ENCODE measurements around the gene COL23A1.

Gene COL23A1

DNA sequence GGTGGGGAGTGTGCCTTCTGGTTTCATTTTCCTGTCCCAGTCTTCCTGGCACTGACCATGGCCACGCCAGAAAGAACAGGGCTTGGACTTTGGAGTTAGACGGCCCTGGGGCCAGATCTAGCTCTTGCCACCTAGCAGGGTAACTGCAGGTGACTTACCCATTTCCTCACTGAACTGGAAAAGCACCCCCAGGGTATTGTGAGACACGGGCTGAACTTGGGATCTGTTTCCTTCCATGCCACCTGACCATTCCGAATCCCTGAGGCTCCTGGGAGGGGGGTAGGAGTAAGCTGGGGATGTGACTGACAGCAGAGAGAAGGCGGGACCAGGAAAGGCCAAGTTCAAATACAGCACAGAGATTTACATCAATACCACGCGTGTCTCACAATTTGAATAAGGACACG lies 376.4 kb downstream of the COL23A1 start:
- DNase-seq: no peak

DNA sequence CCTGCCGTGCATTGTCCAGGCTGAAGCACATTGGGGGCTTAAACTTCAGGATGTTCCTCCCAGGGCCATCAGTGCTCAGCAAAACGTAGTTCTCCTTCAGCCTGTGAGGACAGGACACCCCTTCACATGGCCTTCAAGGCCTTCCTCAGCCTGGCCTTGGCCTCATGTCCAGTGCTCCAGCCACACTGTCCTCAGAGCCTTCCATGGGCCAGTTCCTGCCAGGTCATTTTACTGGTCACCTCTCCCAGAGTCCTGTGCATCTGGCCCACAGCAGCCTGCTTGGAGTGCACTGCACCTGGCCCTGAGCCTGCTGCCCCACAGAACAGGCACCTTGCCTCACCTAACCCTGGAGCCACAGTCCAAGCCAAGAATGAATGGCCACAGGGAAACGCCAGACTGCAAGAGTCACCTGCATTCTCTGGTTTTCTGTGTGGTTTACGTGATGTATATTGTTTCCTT lies 377.2 kb downstream of the COL23A1 start:
- no peak for DNase-seq

DNA sequence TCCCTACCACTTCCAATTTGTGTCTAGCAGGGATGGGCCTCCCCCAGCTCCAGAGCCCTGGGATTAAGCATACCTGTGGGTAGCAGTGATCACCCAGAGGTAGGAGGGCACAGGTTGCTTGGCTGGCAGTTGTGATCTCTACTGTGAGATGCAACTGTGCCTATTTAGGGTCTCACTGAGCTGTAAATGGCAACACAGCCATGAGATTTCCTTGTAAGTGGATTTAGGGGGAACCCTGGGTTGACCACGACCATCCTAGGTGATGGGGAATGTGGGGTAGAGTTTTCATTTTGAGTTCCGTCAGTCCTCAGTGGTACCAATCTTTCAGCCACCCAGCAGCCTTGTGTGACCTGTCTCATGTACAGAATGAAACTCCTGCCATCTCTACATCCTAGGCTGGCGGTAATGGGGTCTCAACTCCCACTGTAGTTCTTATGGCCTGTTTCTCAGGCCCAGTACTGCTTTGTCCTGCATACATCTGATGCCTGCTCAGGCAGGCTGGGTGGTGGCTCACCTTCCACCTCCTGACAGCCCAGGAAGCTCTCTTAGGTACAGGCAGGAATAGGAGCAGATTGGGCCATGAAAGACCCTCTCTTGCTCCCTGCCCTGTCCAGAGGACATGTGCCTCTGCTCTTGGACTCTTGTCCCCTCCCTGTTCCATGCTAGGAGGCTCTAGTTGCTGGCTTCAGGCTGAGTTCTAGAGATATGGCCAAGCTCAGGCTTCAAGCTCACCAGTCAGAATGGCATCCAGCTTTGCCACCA lies 377.8 kb downstream of the COL23A1 start:
- DNase-seq: no peak

DNA sequence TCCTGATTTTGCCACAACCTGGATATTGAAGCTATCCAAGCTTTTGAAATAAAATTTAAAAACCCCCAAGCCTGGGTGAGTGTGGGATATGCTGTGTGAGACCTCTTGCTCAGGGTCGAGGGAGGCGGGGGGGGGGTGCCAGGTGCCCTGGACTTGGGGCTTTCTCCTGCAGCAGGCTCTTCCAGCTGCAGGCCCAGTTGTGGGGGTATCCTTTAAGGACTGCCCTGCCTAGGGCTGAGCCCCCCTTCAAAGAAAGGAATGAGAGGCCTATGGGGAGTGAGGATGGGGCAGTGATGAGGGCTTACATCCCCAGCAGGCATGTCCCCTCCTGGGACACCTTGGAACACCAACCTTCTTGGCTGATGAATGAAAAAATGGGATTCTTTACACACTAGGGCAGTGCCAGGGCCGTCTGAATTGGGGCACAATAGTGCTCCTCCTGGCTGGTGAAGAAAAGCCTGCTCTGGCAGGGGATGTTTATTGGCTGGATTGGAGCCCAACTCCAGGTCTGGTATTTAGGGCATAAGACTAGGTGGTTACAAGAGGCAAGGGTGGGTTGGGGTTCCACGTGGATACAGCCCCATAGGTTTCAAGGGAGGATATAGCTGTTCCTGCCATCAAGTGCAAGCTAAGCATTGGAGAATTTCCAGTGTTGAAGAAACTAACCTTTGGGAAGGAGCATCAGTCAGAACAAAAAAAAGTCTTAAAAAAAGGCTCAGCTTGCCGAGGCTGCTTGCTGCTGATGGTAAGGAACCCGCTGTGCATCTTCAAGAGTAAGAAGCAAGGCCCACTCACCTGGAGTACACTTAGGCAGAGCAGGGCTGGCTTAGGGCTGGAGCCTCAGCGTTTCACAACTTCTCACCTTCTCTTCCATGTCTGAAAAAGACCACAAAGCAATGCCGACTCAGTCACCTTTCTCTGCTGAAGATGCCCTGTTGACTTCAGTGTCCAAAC lies 378.8 kb downstream of the COL23A1 start:
- no peak for DNase-seq

DNA sequence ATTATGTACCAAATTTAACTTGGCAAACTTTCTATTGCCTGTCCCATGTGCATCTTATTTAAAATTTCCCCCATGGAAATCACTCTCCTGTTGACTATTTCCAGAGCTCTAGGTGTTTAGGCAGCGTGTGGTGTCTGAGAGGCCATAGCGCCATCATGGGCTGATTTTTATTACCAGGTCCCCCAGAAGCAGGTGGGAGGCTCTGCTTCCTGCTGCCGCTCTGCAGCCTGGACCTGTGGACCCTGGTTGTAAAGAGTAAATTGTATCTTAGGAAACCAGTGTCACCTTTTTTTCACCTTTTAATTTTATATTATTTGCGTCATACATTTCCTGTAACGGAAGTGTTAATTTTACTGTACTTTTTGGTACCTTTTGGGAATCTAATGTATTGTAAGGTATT lies 379.5 kb downstream of the COL23A1 start:
- DNase-seq: no peak

DNA sequence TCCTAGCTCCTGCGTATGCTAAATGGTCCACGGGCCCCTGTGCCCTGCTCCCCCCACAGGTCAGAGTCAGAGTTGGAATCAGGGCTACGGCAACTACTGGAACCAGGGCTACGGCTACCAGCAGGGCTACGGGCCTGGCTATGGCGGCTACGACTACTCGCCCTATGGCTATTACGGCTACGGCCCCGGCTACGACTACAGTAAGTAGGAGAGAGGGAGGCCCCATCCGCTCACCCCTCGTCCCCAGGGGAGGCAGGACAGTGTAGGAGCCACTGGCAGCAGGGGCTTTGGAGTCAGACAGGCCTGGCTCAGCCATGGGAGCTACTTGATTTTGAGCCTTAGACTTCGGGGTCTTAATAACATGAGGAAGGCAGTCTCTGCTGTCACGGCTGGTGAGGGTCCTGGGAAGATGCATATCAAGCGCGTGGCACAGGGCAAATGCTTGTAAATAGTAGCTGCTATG lies 380.1 kb downstream of the COL23A1 start:
- DNase-seq: no peak

DNA sequence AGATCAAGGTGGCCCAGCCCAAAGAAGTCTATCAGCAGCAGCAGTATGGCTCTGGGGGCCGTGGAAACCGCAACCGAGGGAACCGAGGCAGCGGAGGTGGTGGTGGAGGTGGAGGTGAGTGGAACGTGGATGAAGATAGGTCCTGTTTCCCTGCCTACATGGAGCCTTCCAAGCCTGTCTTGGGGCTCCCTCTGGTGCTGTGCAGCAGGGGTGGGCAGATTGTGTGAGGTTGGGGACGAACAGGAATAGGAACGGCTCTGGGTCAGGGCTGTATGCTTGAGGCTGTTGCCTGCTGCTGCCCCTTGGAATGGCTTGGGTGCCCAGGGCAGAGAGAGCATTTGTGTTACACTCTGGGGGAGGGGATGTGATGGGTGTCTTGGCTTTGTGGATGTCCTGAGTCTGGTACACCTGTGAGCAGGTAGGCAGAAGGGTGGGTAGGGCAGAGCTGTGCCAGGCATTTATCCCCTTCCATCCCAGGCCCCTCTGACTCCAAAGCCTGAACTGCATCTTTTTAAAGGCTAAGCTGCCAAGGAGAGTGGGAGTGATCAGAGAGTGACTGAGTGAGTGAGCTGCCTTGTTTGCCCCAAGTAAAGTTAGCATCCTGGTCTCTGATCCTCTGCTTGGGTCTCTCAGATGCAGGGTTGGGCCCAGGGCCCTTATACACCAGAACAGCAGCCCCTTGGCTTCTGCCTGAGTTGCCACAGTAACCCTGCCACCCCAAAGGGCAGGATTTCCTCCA lies 380.7 kb downstream of the COL23A1 start:
- DNase-seq: no peak

DNA sequence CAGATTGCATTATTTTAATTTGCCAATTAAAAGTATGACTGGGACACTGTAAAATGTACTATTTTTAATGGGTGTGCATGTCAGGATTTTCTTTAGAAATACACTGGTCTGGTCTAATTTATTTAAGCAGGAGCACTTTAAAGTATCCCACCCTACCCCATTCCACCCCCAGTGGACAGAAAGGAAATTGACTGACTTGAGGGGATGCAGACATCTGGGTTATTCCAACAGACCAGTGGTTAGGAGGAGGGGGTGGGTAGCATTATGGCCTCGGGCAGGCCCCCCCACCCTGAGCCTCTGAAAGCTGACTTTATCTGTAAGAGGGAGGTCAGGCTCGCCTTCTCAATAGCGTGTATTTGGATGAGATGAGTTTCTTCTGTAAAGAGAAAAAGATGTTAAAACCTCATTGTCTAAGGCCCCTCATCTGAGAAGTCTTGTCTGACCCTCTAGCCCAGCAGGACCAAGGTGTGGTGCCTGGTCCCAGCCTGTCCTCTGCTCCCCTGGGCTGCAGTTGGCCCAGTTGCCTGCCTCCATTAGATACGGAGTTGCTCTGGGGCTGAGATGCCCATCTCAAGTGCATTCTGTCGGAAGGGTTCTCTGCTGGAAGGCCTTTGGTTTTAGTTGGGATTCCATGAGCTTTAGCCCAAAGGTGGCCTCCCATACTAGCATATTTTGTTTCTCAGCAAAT lies 381.5 kb downstream of the COL23A1 start:
- DNase-seq: no peak

DNA sequence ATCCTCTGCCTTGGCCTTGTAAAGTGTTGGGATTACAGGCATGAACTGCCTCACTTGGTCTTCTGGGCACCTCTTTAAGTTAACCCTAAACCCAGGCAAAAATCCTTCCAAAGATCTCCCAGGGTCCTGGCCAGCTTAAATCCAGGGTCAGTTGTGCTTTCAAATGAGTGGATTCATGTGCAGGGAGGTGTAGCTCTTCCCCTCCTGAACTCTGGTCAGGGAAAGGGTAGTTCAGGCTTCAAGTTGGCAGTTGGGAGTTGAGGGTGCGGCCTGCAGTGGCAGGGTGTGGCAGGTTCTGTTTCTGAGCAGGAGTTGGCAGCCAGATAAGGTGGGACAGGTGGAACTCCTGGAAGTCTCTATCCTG lies 382.3 kb downstream of the COL23A1 start:
- DNase-seq: no peak

DNA sequence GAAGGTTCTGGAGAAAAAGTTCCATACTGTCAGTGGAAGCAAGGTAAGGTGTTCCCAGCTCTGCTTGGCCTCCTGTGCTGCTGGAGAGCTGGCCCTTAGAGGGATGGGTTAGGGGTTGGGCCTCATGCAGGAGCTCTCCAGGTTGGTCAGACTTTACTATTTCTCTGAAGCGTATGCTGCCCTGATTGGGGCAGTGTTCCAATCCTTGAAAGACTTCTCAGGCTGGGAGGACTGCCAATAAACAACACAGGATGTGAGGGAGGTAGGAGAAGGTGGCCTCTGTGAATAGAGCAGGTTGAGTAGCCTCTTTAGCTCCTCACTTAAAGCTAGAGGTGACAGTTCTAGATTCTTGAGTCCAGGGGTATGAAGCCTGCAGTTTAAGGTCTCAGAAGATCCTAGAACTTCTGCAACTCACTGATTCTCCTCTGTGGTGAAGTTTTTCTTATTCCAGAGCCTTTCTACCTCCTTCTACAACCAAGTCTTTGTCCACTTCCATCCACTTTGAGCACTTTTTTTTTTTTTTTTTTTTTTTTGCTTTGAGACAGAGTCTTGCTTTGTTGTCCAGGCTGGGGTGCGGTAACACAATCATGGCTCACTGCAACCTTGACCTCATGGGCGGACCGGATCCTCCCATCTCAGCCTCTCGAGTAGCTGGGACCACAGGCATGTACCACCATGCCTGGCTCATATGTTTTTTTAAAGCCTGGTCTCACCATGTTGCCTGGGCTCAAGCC lies 382.8 kb downstream of the COL23A1 start:
- no peak for DNase-seq

DNA sequence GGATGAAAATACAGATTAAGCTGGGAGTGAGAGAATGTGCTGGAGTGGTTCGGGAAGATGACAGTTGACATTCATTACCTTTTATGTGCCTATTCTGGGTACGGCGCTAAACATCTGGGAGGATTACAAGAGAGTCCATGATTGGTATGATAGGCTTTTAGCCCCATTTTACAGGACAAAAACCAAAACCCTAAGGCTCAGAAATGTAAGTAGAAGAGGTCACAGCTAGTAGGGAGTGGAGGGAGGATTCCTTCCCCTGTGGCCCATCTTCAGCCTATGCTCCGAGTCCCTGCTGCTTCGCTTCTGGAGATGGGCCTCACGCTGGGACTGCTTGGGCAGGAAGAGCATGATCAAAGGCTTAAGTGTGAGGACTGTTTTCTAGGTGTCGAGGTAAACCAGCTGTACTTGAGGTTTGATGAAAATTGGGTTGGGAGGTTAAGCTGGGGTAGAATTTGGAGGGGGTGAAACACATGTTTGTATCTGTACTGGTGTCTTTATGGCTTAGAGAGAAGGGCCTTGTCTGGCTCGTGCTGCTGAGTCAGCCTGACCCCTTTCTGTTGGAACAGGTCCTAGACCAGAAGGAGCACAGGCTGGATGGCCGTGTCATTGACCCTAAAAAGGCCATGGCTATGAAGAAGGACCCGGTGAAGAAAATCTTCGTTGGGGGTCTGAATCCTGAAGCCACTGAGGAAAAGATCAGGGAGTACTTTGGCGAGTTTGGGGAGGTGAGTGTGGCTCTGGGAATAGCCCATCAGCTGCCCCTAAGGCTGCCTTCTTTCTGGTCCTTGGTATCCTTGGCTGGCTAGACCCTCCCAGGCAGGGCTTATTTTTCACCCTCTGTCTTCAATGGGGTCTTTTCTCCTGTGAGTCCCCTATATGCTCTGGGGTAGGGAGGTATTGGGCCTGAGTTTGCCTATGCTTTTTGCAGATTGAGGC lies 383.8 kb downstream of the COL23A1 start:
- no peak for DNase-seq

DNA sequence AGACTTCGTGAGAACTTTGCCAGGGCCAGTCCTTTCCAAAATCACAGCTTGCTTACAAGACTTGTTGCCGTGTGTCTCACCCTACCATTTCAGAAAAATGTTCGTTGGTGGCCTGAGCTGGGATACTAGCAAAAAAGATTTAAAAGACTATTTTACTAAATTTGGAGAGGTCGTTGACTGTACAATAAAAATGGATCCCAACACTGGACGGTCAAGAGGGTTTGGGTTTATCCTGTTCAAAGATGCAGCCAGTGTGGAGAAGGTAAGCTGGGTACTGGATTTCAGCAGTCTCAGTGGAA lies 384.5 kb downstream of the COL23A1 start:
- DNase-seq: no peak

DNA sequence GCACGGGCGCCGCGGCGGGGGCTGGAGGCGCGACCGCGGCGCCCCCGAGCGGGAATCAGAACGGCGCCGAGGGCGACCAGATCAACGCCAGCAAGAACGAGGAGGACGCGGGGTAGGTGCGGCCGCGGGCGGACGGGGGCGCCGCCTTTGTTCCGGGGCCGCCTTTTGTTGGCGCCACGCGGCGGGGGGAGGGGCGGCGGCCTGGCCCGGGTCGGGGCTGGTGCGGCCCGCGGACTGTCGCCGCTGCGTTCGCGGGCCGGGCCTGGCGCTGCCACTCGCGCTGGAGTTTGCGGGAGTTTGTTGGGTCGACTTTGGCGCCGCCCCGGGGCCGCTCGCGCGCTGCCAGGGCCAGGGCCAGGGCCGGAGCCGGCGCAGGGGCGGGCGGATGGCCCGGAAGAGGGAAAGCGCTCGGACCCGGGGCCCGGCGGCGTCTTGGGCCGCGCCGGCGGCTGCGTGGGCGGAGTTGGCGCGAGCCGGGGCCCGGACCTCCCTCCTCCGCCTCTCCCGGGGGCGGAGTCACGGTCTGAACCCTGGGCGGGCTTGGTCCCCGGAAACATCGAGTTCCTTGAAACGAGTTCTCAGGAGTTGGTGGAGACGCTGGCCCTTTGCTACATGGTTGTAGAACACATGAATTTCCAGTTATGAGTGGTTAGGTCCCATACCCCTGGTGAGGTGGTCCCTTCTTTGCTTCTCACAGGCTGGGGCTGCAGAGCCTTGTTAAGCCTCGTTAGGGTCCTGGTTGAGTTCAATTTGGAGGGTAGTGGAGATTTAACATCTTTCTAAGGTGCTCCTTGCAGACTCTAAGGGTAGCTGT lies 385.1 kb downstream of the COL23A1 start:
- DNase-seq: peak in 3 of 4 experiments; percentile 38 to 56 (median 43)

DNA sequence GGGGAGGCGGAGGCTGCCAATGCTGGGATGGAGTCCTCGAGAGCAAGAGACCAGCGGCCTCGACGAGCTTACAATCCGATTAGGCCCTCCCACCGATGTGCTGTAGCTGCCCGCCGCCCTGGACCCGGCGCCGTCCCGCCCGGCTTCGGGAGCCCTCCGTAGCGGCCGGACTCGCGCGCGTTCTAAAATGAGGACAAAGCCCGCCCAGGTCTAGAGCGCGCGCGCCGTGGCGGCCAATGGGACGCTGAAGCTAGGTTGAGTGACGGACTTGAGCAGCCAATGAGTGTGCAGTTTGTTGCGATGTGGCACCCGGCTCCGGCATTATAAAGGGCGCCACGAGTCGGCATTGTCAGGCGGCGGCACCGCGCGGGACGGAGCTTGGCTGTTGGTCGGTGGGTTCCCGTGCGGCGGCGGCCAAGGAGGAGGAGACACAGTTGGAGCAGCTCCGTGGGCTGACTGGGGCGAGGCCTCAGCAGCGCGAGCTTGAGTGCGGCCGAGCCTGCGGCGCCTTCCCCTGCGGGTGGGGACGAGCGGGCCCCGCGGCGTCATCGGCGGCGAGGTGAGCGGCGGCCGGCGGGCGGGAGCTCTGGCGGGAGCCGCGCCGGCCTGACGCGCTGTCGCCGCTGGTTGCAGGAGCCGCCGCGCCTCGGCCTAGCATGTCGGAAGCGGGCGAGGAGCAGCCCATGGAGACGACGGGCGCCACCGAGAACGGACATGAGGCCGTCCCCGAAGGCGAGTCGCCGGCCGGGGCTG lies 385.8 kb downstream of the COL23A1 start, which contains the start of gene HNRNPAB:
TSS of gene HNRNPAB (plus strand) at position 352 of the 753 bp plus-strand sequence. CDS start at position 657, 305 bp downstream.
- DNase-seq: peak; percentile 93 to 96 (median 94)

DNA sequence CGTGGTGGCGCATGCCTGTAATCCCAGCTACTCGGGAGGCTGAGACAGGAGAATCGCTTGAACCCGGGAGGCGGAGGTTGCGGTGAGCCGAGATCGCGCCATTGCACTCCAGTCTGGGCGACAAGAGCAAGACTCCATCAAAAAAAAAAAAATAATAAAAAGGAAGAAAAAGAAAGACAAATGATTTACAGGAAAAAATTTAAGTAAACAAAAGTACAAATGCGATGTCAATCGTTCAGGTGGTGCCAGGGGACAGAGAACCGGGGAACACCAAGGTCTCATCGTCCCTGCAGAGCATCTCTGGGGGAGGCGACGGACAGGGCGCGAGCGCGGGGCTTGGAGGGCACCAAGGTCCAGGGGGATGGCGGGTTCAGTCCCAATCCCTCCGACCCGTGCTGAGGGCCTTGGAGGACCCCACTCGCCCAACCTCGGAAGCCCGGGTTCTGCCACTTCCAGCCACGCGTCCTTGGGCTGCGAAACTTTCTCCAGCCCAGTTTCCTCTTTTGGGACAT lies 386.5 kb downstream of the COL23A1 start:
- DNase-seq: peak in 1 of 4 experiments; percentile 39

DNA sequence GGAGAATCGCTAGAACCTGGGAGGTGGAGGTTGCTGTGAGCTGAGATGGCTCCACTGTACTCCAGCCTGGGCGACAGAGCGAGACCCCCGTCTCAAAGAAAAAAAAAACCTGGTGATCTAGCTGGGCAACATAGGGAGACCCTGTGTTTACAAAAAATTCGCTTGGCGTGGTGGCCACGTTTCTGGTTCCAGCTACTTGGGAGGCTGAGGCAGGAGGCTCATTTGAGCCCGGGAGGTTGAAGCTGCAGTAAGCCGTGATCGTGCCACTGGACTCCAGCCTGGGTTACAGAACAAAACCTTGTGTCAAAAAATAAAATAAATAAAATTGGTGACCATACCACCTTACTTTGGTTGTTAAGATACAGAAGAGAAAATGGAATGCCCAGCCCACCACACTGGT lies 387.7 kb downstream of the COL23A1 start:
- DNase-seq: no peak

DNA sequence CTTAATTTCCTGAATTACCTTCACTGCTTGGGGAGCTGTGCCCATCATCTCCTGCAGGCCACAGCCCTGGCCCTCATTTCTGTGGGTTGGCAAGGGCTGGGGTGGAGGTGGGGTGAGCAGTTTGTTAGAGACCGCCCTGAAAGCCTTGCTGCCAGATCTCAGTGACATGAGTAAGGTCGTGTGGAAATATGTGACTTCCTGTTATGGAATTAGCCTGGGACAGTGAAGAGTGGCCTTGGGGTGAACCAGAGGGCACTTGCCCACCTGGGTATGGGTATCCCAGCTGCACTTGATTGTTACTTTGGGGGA lies 388.3 kb downstream of the COL23A1 start:
- no peak for DNase-seq

DNA sequence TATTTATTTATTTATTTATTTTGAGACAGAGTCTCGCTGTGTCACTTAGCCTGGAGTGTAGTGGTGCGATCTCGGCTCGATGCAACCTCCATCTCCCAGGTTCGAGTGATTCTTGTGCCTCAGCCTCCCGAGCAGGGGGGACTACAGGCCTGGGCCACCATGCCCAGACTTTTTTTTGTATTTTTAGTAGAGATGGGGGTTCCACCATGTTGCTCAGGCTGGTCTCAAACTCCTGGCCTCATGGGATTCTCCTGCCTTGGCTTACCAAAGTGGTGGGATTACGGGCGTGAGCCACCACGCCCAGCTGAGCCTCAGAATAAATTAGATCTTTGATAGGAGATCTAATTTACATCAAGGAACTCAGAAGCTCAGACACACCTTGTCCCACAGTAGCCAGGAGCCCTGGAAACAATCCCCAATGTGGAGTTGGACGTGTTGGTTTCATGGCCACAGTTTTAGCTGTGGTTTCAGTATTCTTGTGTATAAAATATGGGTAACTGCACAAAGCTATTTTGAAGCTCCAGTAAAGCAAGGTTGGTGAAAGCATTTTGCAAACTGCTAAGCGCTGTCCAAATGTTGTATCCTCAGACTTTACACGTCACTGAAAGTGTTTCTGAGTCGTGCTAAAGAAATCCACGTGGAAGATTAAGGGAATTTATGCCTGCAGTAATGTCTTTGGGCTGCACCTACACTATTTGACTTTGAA lies 388.8 kb downstream of the COL23A1 start:
- no peak for DNase-seq

All from activated naive CD4-positive, alpha-beta T cell (primary cell).